Left lung (tissue), 10 donors: ENCODE data around the gene EIPR1. TPM values are rescaled to one million over a fixed set of nuclear protein-coding genes. Genes with fewer than 3 reads are reported as not detected.

ENCODE experiments used
- ATAC-seq: fragments of 200-7000 bp; cut with Tn5 transposase; one replicate; pipeline ENCODE4 v1.9.1; 2020; ENCODE audit warnings: moderate library complexity
- DNase-seq, 4 donors: peaks; one replicate each; pipeline ENCODE4 v3.0.0-alpha.2; 2013 to 2020
- H3K27ac ChIP-seq, 2 donors: fragments of 200-600 bp; sonication (generic) in 1 of 2; one replicate each; pipeline versions ENCODE4 v1.5.0 to v1.8.0; 2020 to 2021
- H3K27me3 ChIP-seq, 2 donors: fragments of 200-600 bp; sonication (generic) in 1 of 2; one replicate each; pipeline versions ENCODE4 v1.5.0 to v1.8.0; 2020 to 2021
- H3K36me3 ChIP-seq, 2 donors: fragments of 200-600 bp; sonication (generic) in 1 of 2; one replicate each; pipeline versions ENCODE4 v1.5.0 to v1.8.0; 2020 to 2021
- H3K4me1 ChIP-seq, 2 donors: fragments of 200-600 bp; one replicate each; pipeline ENCODE4 v1.8.0; 2021
- H3K4me3 ChIP-seq, 2 donors: fragments of 200-600 bp; sonication (generic) in 1 of 2; one replicate each; pipeline versions ENCODE4 v1.5.0 to v1.8.0; 2020 to 2021; ENCODE audit warnings: mild to moderate bottlenecking in 1 of 2
- H3K9me3 ChIP-seq, 2 donors: fragments of 200-600 bp; sonication (generic) in 1 of 2; one replicate each; pipeline versions ENCODE4 v1.5.0 to v1.8.0; 2020 to 2021
- intact Hi-C, 2 donors: fragments of 100-400 bp; cut with DNase I; formaldehyde crosslinking; loops; one replicate each; pipeline versions ENCODE4 v1.11.2 to v1.14.2; 2022
- polyA plus RNA-seq, 6 donors: library from polyadenylated mRNA; unstranded; fragments of 120-200 nt; gene quantifications; one replicate each; pipeline ENCODE4 v1.2.1, GENCODE V29; 2013; ENCODE audit not compliant: insufficient read length in 6 of 6
- total RNA-seq, 2 donors: library from RNA; stranded (reverse); fragmentation: NEBNext Ultra II Directional; extraction: Animal tissue kit (Norgen Biotek cat#: 25700); gene quantifications; one replicate each; pipeline ENCODE4 v1.2.1, GENCODE V29; 2021
- TF ChIP-seq, protein P1 (sequence below), 2 donors: fragments of 200-600 bp; sonication (generic) in 1 of 2; IDR thresholded peaks; one replicate each; pipeline versions ENCODE4 v1.5.0 to v1.8.0; 2021; ENCODE audit warnings: antibody characterized with exemption in 2 of 2
- donor health status: DM: no; HTN: yes; CAD: no.
- donor health status: DM: no; HTN: no; CAD: no.

Gene EIPR1
- total and polyA plus RNA-seq, 8 donors = 18.1 to 24.4 (median 21.0) TPM

DNA sequence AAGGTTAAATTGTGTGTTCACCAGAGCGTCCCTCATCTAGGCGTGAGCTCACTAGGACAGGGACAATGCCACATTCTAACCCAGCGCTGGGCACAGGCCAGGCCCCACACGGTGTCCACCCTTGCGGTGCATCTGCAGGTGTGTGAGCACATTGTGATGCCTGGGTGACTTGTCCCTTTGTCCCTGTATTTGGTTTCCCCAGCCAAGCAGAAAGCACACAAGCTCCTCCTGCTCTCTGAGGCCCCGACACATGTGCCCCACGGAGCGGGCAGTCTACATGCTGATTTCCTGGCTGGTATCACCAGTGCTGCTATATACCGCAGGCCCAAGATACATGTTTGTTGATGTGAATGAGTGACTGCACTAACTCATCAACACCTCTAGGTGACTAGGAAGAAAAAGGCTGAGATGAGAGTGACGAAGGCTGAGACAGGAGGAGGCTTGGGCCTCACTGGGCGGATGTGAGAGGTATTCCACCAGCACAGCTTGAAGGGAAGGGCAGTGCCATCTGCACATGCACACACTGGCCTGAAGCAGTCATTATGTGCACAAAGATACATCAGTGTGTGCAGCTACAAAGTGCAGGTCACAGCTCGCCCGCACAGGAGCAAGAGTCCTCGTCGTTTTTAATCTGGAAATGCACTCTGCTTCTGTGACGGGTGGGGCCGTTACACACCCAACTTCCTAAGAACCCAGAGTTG is 205.9 kb downstream of the EIPR1 start:
- no peak for ATAC-seq

DNA sequence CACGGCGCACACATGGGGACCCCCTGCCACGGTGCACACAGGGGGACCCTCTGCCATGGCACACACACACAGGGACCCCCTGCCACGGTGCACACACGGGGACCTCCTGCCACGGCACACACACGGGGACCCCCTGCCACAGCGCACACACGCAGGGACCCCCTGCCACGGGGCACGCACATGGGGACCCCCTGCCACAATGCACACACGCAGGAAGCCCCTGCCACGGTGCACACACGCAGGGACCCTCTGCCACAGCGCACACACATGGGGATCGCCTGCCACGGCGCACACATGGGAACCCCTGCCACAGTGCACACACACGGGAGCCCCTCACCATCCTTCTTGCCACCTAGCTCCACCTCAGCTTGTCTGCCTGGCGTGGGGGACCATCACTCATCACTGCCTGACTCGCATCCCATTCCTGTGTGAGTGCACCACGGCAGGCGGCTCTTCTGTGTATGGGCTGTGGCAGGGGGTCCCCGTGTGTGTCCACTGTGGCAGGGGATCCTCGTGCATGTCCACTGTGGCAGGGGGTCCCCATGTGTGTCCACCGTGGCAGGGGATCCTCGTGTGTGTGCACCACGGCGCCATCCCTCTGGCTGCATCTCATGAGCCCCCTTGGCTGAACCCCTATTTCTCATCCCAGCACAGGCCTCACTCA is 206.7 kb downstream of the EIPR1 start:
- H3K4me3 ChIP-seq = no peak overlapping the region
- intact Hi-C loops = no loop called here
- H3K36me3 ChIP-seq = peaks cover 0 to 30% of the 10 kb centered on the region in 2 donors
- ATAC-seq = no peak
- TF ChIP-seq, protein P1, sequence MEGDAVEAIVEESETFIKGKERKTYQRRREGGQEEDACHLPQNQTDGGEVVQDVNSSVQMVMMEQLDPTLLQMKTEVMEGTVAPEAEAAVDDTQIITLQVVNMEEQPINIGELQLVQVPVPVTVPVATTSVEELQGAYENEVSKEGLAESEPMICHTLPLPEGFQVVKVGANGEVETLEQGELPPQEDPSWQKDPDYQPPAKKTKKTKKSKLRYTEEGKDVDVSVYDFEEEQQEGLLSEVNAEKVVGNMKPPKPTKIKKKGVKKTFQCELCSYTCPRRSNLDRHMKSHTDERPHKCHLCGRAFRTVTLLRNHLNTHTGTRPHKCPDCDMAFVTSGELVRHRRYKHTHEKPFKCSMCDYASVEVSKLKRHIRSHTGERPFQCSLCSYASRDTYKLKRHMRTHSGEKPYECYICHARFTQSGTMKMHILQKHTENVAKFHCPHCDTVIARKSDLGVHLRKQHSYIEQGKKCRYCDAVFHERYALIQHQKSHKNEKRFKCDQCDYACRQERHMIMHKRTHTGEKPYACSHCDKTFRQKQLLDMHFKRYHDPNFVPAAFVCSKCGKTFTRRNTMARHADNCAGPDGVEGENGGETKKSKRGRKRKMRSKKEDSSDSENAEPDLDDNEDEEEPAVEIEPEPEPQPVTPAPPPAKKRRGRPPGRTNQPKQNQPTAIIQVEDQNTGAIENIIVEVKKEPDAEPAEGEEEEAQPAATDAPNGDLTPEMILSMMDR (IDR thresholded peaks at IDR 0.05) = no peak
- H3K9me3 ChIP-seq = peaks cover 0 to 2% of the 10 kb centered on the region in 2 donors
- H3K4me1 ChIP-seq = no peaks in the 10 kb centered on the region
- no peak overlapping the region for H3K27ac ChIP-seq
- no peak for DNase-seq
- no peaks in the 10 kb centered on the region for H3K27me3 ChIP-seq

More for the DNA sequence above, 205.9 kb downstream of the EIPR1 start:
- no peak overlapping the region for H3K27ac ChIP-seq
- H3K27me3 ChIP-seq = no peaks in the 10 kb centered on the region
- H3K9me3 ChIP-seq = no peaks in the 10 kb centered on the region
- H3K36me3 ChIP-seq = peaks cover 0 to 36% of the 10 kb centered on the region in 2 donors
- TF ChIP-seq, protein P1 (IDR thresholded peaks at IDR 0.05) = no peak
- no peak for DNase-seq
- no peaks in the 10 kb centered on the region for H3K4me1 ChIP-seq
- no peak overlapping the region for H3K4me3 ChIP-seq
- intact Hi-C loops = no loop called here

DNA sequence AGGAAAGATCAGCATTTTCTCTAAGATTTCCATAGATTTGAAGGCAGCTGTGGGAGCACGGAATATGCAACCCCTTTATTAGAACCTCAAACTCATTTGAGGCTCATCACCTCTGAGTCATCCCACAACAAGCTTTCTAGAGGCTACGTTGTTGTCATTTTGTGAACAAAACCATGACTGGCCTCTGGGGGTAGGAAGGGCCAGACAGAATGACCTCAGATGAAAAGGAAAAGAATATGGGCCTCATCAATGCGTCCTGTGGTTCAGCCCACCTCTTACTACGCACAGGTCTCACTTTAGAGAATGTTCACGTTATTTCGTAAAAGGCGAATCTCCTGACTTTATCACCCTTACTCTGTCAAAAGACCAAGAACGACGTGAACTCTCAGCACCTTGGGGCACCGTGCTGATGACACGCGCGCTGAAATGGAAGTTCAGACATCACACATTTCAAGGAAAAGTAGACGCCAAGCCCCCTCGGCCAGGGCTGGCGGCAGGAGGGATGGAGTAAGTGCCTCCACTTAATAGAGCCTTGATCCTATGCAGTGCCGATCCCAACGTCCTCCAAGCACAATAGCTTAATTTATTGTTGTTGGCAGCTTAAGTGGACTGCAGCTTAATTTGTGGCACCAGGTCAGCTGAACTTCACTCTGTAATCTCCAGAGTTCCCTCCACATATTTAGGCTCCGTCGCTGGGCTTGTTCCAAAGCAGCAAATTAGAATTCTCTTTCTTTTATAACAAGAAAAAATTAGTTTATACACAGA is 208.3 kb downstream of the EIPR1 start:
- no peaks in the 10 kb centered on the region for H3K4me1 ChIP-seq
- ATAC-seq (no peak), DNase-seq (no peak)
- H3K9me3 ChIP-seq = peaks cover 0 to 6% of the 10 kb centered on the region in 2 donors
- H3K4me3 ChIP-seq = no peak overlapping the region
- TF ChIP-seq, protein P1 (IDR thresholded peaks at IDR 0.05) = no peak
- H3K27ac ChIP-seq = no peak overlapping the region
- intact Hi-C loops = no loop called here
- peaks cover 0 to 23% of the 10 kb centered on the region in 2 donors for H3K36me3 ChIP-seq
- H3K27me3 ChIP-seq = no peaks in the 10 kb centered on the region

DNA sequence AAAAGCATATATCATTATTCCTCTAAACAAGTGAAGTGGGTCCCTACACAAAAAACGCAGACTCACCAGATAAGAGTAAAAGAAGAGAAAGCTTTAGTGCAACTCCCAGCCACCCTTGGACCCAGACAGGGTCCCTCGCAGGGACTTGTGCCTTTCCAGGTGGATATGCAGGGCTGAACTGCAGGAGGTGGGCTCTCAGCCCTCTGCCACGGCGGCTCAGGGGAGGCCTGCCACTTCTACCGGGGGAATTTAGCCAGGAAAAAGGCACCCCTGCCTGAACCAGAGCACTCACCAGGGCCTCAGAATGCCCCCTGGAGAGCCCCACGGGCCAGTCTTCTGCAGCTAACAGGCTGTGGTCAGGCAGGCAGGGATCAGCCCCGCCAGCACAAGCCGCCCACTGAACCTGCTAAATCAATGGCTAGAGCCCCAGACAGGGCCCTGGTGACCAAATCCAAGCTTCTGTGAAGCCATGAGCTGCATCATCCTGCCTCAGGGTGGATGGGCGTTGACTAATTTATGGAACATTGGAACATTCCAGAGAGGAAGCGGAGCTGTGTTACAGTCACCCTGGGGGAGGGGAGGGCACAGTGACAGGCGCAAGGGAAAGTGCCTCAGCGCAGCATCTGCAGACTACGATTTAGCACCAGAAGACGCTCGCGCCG is 209.3 kb downstream of the EIPR1 start:
- TF ChIP-seq, protein P1 (IDR thresholded peaks at IDR 0.05) = no peak
- Histone ChIP-seq H3K9me3 (peaks cover 0 to 15% of the 10 kb centered on the region in 2 donors), H3K27me3 (no peaks in the 10 kb centered on the region), H3K4me1 (no peaks in the 10 kb centered on the region), H3K36me3 (peaks cover 0 to 20% of the 10 kb centered on the region in 2 donors), H3K4me3 (no peak overlapping the region), H3K27ac (no peak overlapping the region)
- ATAC-seq = no peak
- intact Hi-C loops = no loop called here
- DNase-seq = no peak
